GM21619 (cell line): ENCODE measurements around the gene TROAP.
"Not testable (repeated sequence)": the region's sequence is repeated elsewhere in the genome, so short reads cannot be mapped to it uniquely, and the experiment has no call there.

Experiments
- ATAC-seq: cut with Tn5 transposase; IDR thresholded peaks from one replicate; pipeline ENCODE4 v1.9.1; 2021; ENCODE audit not compliant: unreplicated experiment

TROAP gene

GRCh38 chr12:49328816-49329215, 5.8 kb downstream of the TROAP start:
- ATAC-seq: no peak

DNA sequence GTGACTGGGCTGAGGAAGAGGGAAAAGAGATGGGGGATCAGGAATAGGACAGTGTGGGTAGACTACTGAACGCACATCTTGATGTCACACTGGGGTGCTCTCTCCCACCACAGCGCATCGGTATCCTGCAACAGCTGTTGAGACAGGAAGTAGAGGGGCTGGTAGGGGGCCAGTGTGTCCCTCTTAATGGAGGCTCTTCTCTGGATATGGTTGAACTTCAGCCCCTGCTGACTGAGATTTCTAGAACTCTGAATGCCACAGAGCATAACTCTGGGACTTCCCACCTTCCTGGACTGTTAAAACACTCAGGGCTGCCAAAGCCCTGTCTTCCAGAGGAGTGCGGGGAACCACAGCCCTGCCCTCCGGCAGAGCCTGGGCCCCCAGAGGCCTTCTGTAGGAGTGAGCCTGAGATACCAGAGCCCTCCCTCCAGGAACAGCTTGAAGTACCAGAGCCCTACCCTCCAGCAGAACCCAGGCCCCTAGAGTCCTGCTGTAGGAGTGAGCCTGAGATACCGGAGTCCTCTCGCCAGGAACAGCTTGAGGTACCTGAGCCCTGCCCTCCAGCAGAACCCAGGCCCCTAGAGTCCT, 7.1 kb downstream of the TROAP start:
- ATAC-seq: no peak

GRCh38 chr12:49330631-49331379, 7.8 kb downstream of the TROAP start:
- no peak for ATAC-seq

DNA sequence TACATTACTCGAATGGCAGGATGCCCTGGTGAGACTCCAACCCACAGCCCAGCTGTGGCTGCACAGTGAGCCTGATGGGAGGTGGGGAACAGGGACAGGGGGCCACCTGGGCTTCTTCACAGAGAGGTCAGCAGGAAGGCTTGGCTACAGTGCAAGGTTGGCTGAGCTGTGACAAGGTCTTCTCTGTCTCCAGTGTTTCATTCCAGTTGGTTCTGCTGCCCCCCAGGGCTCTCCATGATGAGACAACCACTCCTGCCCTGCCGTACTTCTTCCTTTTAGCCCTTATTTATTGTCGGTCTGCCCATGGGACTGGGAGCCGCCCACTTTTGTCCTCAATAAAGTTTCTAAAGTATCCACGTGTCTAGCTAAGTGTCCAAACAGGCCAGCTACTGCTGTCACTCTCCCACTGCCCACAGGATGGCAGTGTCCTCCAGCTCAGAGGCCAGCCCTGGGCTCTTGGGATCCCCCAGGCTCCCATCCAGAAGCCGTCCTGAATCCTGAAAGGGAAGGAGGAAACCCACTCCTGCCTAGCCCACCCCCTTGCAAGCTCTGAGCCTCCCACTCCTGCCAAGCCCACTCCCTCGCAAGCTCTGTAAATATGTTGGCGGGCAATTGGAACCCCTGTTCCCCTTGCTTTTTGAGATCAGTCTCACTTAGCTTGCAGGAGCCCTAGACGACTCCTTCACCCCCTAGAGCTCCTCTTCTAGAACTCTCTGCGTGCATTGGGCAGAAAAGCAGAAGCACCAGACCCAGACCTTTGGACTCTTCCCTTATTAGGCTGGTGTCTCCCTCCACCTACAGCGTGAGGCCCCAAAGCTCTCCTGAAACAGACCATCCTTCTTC, 8.5 kb downstream of the TROAP start:
- ATAC-seq: no peak

DNA sequence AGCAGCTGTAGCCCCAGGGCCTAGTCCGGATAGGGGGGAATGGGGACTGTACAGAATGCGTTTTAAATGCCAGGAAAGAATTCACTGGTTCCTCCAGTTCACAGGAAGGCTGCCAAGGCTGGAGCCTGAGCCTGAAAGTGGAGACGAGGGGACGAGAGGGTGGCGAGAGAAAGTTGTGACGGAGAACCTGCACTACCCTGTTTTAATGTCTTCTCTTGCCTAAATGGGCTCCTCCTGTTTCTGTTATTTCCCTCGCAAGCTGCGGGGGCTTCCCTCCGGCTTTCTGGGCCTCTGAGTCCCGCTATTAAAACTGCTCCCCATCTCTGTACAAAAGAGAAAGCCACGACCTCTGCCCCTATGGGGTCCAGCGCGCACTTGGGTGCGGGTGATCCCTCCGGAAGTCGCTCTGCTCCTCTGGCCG, 9.4 kb downstream of the TROAP start:
- ATAC-seq: no peak

DNA sequence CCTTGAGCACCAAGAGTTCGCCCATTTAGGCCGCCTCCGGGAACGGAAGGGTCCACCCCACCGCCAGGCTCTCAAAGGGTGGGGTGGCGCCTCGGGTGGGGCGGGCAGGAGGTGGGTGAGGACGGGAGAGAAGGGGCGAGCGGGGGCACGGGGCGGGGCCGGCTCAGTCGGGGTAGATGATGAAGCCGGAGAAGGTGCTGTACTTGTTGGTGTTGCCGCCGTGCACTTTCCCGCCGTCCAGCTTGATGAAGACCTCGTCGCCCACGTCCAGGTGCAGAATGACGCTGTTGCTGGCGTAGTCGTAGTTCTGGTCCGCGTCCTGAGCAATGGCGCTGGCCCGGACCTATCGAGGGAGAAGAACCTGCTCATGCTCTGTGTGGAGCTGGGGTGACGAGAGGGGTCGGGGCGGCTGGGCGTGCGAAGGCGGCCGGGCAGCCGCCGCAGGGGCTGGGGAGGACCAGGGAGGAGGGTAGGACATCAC, 9.9 kb downstream of the TROAP start:
- no peak for ATAC-seq

GRCh38 chr12:49333778-49334177, 10.7 kb downstream of the TROAP start:
- not testable (repeated sequence) for ATAC-seq

- ATAC-seq: no peak
Observed at GRCh38 chr12:49334226-49334625, 11.2 kb downstream of the TROAP start.

DNA sequence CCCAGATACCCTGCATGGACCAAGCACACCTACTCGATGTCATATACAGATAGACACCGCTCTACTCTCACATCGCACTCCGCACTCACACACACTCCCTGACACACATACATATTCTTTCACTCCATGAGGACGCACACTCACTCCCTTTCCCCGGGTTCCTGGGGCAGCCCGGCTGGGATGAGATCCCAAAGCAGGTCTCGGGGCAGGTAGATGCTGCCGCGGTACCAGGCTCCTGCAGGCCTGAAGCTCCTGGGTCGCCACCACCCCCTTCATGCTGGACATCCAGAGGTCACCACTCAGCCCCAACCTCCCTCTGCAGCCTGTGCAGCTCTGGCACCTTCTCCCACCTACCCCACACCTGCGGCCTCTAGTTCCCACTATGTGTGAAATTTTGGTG, 11.6 kb downstream of the TROAP start:
- no peak for ATAC-seq

- no peak for ATAC-seq
Observed at GRCh38 chr12:49335118-49335954, 12.3 kb downstream of the TROAP start.

DNA sequence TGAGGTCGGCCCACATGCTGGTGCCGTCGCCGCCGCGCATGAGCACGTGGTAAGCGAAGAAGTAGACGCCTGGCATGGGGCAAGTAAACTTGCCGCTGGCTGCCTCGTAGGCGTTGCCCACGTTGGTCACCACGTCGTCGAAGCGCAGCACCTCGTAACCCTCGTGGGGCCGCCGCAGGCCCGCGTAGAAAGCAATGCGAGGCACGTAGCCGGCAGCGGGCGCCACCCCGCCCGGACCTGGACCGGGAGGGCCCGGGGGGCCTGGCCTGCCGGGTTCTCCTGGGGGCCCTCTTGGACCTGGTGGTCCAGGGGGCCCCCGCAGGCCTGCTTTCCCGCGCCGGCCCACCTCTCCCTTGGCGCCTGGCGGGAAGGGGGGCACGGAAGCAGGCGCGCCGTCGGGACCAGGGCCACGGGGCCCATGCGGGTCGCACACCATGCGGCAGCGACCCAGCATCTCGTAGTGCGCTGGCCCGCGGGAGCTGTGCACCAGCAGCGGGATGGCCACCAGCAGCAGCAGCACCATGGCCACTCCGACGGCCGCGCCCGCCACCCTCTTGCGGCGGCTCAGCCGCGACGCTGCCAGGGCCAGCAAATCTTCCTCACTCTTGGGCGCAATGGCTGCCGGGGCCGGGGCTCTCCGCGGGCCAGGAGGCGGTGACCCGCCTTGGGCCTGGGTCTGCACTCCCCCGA, 13.0 kb downstream of the TROAP start:
- no peak for ATAC-seq

- peak; percentile 65 for ATAC-seq
Observed at GRCh38 chr12:49336645-49337584, 13.9 kb downstream of the TROAP start, which contains the start of gene C1QL4. TSS of gene C1QL4 (minus strand) at chr12:49337188. CDS start at chr12:49336477, 711 bp downstream.

GRCh38 chr12:49338830-49339463, 15.9 kb downstream of the TROAP start:
- no peak for ATAC-seq

GRCh38 chr12:49339464-49339861, 16.4 kb downstream of the TROAP start:
- ATAC-seq: no peak

GRCh38 chr12:49340095-49340870, 17.2 kb downstream of the TROAP start:
- no peak for ATAC-seq

GRCh38 chr12:49340971-49341776, 18.1 kb downstream of the TROAP start:
- no peak for ATAC-seq

- no peak for ATAC-seq
Observed at GRCh38 chr12:49341777-49342065, 18.7 kb downstream of the TROAP start.
